HEK293 (cell line): ENCODE results near the gene RHPN2.
A peak's percentile ranks its signal among the peaks of the same experiment; 100 is the strongest.

ENCODE experiments used
- CTCF ChIA-PET: fragments of 350-600 bp; formaldehyde crosslinking; extraction: SDS; loops from one replicate; lab custom pipeline; 2021; ENCODE audit warnings: antibody characterized with exemption; lab: Yijun Ruan, JAX
- POLR2A ChIA-PET: fragments of 300-600 bp; formaldehyde crosslinking; extraction: SDS; loops from one replicate; lab custom pipeline; 2020; ENCODE audit warnings: antibody characterized with exemption, inconsistent platforms; lab: Yijun Ruan, JAX
- H3K27ac ChIP-seq: fragments of 200-500 bp; sonication (Bioruptor generic); 2 replicates; pipeline ENCODE4 v1.5.1; 2014; ENCODE audit warnings: low read depth, low read length, control low read depth, inconsistent platforms; ENCODE audit errors: extremely low read depth
- H3K36me3 ChIP-seq, 2 experiments: fragments of 200-500 bp in 1 of 2; sonication (Bioruptor generic) in 1 of 2; 1 replicate in 1 of 2; 2 replicates in 1 of 2; pipeline ENCODE4 v1.5.1; 2014 to 2017; ENCODE audit warnings: inconsistent platforms in 2 of 2, low read length in 2 of 2; ENCODE audit not compliant: control insufficient read depth in 2 of 2, insufficient read depth in 1 of 2
- H3K4me1 ChIP-seq: fragments of 200-500 bp; sonication (Bioruptor generic); 2 replicates; pipeline ENCODE4 v1.5.1; 2014; ENCODE audit warnings: mild to moderate bottlenecking, low read length, inconsistent platforms; ENCODE audit not compliant: control insufficient read depth, insufficient read depth
- H3K4me3 ChIP-seq: 2 replicates; pipeline ENCODE4 v1.5.1; 2011; ENCODE audit warnings: low read depth, mild to moderate bottlenecking, control low read depth, low read length, moderate library complexity
- H3K9me3 ChIP-seq: fragments of 200-500 bp; sonication (Bioruptor generic); 2 replicates; pipeline ENCODE4 v1.5.1; 2014; ENCODE audit warnings: low read depth, low read length, inconsistent platforms; ENCODE audit not compliant: control insufficient read depth, insufficient read depth
- FEZF1 ChIP-seq: fragments of 450-650 bp; formaldehyde crosslinking; IDR thresholded peaks from 2 replicates; pipeline ENCODE4 v1.5.1; 2016; ENCODE audit warnings: missing biosample characterization, missing genetic modification characterization
- GFI1B ChIP-seq: fragments of 450-650 bp; formaldehyde crosslinking; IDR thresholded peaks from 2 replicates; pipeline ENCODE4 v1.5.1; 2016; ENCODE audit warnings: missing biosample characterization, missing genetic modification characterization
- OVOL3 ChIP-seq: fragments of 450-650 bp; formaldehyde crosslinking; IDR thresholded peaks from 2 replicates; pipeline ENCODE4 v1.5.1; 2016; ENCODE audit warnings: missing biosample characterization, missing genetic modification characterization
- PRDM1 ChIP-seq: fragments of 450-650 bp; formaldehyde crosslinking; IDR thresholded peaks from 2 replicates; pipeline ENCODE4; 2016; ENCODE audit warnings: missing biosample characterization, missing genetic modification characterization
- SCRT1 ChIP-seq: fragments of 450-650 bp; formaldehyde crosslinking; IDR thresholded peaks from 2 replicates; pipeline ENCODE4 v1.5.1; 2016; ENCODE audit warnings: missing biosample characterization, missing genetic modification characterization, borderline replicate concordance
- SCRT2 ChIP-seq: fragments of 450-650 bp; formaldehyde crosslinking; IDR thresholded peaks from 2 replicates; pipeline ENCODE4 v1.5.1; 2016; ENCODE audit warnings: missing biosample characterization, missing genetic modification characterization
- ZBTB1 ChIP-seq: fragments of 450-650 bp; formaldehyde crosslinking; IDR thresholded peaks from 2 replicates; pipeline ENCODE4 v1.5.1; 2016; ENCODE audit warnings: missing biosample characterization, missing genetic modification characterization
- ZBTB21 ChIP-seq: fragments of 450-650 bp; formaldehyde crosslinking; IDR thresholded peaks from 2 replicates; pipeline ENCODE4 v1.5.1; 2017; ENCODE audit warnings: missing biosample characterization, missing genetic modification characterization
- ZNF16 ChIP-seq: fragments of 450-650 bp; formaldehyde crosslinking; IDR thresholded peaks from 2 replicates; pipeline ENCODE4 v1.5.1; 2016; ENCODE audit warnings: low read depth, missing biosample characterization, missing genetic modification characterization
- ZNF175 ChIP-seq: fragments of 450-650 bp; formaldehyde crosslinking; IDR thresholded peaks from 2 replicates; pipeline ENCODE4 v1.5.1; 2016; ENCODE audit warnings: missing biosample characterization, missing genetic modification characterization
- ZNF555 ChIP-seq: fragments of 450-650 bp; formaldehyde crosslinking; conservative IDR thresholded peaks from 2 replicates; pipeline ENCODE4 v1.5.1; 2017; ENCODE audit warnings: missing biosample characterization, mild to moderate bottlenecking, missing genetic modification characterization, inconsistent platforms
- ZNF561 ChIP-seq: fragments of 450-650 bp; IDR thresholded peaks from 2 replicates; pipeline ENCODE4 v1.5.1; 2018; ENCODE audit warnings: missing biosample characterization, missing genetic modification characterization, borderline replicate concordance
- ZNF621 ChIP-seq: fragments of 450-650 bp; formaldehyde crosslinking; IDR thresholded peaks from 2 replicates; pipeline ENCODE4 v1.5.1; 2017; ENCODE audit warnings: missing biosample characterization, missing genetic modification characterization
- ZNF629 ChIP-seq: fragments of 450-650 bp; formaldehyde crosslinking; IDR thresholded peaks from 2 replicates; pipeline ENCODE4 v1.5.1; 2017; ENCODE audit warnings: missing biosample characterization, missing genetic modification characterization
- TF ChIP-seq, protein P1 (sequence below): fragments of 450-650 bp; formaldehyde crosslinking; IDR thresholded peaks from 2 replicates; pipeline ENCODE4 v1.5.1; 2017; ENCODE audit warnings: missing biosample characterization, missing genetic modification characterization
- TF ChIP-seq, protein P2 (sequence below): fragments of 450-650 bp; formaldehyde crosslinking; IDR thresholded peaks from 2 replicates; pipeline ENCODE4 v1.5.1; 2016; ENCODE audit warnings: missing biosample characterization, missing genetic modification characterization, low read depth

Gene RHPN2

DNA sequence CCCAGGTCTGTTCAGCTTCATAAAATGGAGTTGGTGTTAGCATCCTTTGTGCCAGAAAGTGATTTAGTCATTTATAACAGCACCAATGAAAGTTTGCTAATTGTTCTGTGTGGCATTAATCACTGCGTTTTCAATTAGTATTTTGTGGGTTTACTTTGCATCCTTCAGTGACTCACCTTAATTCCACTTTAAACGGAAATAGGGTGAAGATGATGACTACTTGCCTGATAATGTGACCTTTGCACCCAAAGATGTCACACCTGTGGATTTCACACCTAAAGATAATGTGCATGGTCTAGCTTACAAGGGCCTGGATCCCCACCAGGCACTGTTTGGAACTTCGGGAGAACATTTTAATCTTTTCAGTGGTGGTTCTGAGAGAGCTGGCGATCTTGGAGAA lies 31.3 kb upstream of the RHPN2 start:
- peaks cover 68 to 97% of the 10 kb centered on the region in 2 experiments for H3K36me3 ChIP-seq
- no peaks in the 10 kb centered on the region for H3K4me1 ChIP-seq
- ChIA-PET CTCF (interaction anchor here (0.6 to 1.9 kb wide), 4 partner anchors 29 to 406 kb away, joined by 3 to 6 read pairs (median 6); no protein-coding TSS in a partner anchor), POLR2A (interaction anchor here (0.5 to 1.0 kb wide), 2 partner anchors 16 to 21 kb away, joined by 3 to 4 read pairs; no protein-coding TSS in a partner anchor)
- H3K4me3 ChIP-seq = no peak overlapping the region
- no peak overlapping the region for H3K27ac ChIP-seq
- no peaks in the 10 kb centered on the region for H3K9me3 ChIP-seq
- TF ChIP-seq SCRT1 (tag by site-specific recombination) (peak; percentile 46; the same call in 1 of the 2 replicates), ZNF621 (tag by site-specific recombination) (no peak), SCRT2 (tag by site-specific recombination) (peak; percentile 48; the same call in 1 of the 2 replicates)

DNA sequence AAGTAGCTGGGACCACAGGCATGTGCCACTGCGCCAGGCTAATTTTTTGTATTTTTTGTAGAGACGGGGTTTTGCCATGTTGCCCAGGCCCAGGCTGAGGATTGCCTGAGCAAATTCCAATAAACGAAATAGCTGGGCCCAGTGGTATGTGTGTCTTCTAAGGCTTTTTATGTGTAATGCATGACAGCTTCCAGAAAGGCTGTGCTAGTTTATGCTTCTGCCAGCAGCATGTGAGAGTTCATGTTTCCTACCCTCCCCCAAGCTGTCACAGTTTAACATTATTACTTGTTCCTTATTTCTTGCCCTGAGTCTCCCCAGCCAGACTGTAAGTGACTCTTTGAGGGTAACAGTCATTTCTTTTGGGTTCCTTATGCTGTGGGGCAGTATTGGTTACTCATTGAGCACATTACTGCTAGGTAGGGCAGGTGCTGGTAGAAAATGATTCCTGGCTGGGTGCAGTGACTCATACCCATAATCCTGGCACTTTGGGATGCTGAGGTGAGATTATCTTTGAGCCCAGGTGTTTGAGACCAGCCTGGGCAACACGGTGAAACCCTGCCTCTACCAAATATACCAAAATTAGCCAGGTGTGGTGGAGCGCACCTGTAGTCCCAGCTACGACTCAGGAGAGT lies 29.9 kb upstream of the RHPN2 start:
- Histone ChIP-seq H3K27ac (0 out of 2 replicates have a peak overlapping the region, but pooled peaks have one; percentile 49), H3K4me3 (no peak overlapping the region), H3K4me1 (no peaks in the 10 kb centered on the region), H3K36me3 (peaks cover 74 to 97% of the 10 kb centered on the region in 2 experiments), H3K9me3 (no peaks in the 10 kb centered on the region)
- ChIA-PET POLR2A (interaction anchor here (0.7 kb wide), 2 partner anchors 59 to 1460 kb away, joined by 3 to 4 read pairs; no protein-coding TSS in a partner anchor), CTCF (interaction anchor here (0.5 to 1.9 kb wide), 2 partner anchors 25 to 90 kb away, joined by 4 to 5 read pairs; no protein-coding TSS in a partner anchor)
- TF ChIP-seq ZBTB1 (no peak), ZNF555 (no peak), GFI1B (tag by site-specific recombination) (no peak), ZNF16 (tag by site-specific recombination) (no peak), PRDM1 (tag by site-specific recombination) (no peak)
- TF ChIP-seq, protein P1, sequence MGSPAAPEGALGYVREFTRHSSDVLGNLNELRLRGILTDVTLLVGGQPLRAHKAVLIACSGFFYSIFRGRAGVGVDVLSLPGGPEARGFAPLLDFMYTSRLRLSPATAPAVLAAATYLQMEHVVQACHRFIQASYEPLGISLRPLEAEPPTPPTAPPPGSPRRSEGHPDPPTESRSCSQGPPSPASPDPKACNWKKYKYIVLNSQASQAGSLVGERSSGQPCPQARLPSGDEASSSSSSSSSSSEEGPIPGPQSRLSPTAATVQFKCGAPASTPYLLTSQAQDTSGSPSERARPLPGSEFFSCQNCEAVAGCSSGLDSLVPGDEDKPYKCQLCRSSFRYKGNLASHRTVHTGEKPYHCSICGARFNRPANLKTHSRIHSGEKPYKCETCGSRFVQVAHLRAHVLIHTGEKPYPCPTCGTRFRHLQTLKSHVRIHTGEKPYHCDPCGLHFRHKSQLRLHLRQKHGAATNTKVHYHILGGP (tag by site-specific recombination) = no peak

DNA sequence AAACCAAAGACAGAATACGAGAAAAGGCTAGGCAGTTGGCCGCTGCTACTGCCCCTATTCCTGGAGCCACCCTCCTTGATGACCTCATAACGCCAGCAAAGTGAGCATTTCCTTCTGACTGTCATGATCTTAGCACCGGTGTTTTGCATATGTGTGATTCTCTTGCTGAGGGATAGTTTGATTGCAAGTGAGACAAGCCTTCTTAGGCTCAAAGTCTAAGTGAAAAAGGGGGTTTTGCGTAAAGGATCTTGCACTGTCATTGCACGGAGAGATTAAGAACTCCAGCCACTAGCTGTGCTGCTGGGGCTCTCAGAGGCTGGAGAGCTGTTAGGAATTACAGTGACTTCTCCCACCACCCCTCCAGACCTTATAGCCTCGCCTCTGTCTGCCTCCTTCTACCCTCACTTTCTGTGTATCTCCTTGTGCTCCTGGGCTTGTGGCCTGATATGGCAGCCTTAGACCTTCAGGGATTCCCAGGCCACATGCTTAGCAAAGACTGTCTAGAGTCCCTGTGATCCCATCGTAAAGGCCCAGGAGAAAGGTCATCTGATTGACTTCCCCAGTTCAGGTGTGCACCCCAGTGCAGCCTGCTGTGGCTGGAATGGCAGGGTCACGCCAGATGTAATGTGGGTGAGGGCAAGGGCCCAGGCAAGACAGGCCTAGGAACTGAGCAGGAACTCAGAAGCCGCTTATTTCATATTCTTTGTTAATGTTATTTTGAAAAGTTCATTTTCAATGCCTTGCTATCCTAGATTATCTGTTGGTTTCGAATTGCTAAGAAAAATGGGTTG lies 28.9 kb upstream of the RHPN2 start:
- TF ChIP-seq ZNF561 (tag by site-specific recombination) (no peak), ZNF175 (tag by site-specific recombination) (no peak), FEZF1 (peak; percentile 33)
- TF ChIP-seq, all 188 proteins: peak for 1
- CTCF ChIA-PET = interaction anchor here (0.8 kb wide), 1 partner anchor 32 kb away, joined by 4 read pairs; no protein-coding TSS in a partner anchor
- peak overlapping the region; percentile 49; the same call in 1 of the 2 replicates for H3K27ac ChIP-seq
- peaks cover 78 to 98% of the 10 kb centered on the region in 2 experiments for H3K36me3 ChIP-seq
- H3K9me3 ChIP-seq = no peaks in the 10 kb centered on the region; the same call in 1 of the 2 replicates
- H3K4me3 ChIP-seq = no peak overlapping the region
- no peaks in the 10 kb centered on the region for H3K4me1 ChIP-seq
- POLR2A ChIA-PET = no interaction called here

DNA sequence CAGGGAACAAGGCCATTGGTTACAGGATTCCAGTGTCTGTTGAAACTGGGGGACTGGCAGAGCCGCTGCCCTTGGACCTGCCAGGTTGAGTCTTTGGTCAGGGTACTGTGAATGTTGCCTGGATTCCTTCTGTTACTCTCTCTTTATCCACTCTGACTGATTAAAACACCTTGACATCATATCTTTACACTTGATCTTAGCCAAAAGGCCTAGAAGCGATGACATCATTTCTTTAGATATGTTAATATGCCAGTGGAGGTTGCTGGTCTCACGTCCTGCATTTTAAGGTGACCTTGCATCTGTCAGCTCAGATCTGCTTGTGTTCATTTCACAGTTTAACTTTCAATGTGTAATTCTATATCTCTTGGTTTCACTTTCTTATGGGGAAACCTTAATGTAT lies 25.5 kb upstream of the RHPN2 start:
- Histone ChIP-seq H3K36me3 (peaks cover 55 to 87% of the 10 kb centered on the region in 2 experiments), H3K27ac (no peak overlapping the region), H3K9me3 (no peaks in the 10 kb centered on the region; the same call in 1 of the 2 replicates), H3K4me3 (no peak overlapping the region), H3K4me1 (peaks cover 3% of the 10 kb centered on the region; the same call in 1 of the 2 replicates)
- ChIA-PET CTCF (interaction anchor here (0.6 to 1.7 kb wide), 4 partner anchors 17 to 114 kb away, joined by 4 to 8 read pairs (median 6); no protein-coding TSS in a partner anchor), POLR2A (interaction anchor here (0.6 to 1.1 kb wide), 3 partner anchors 9 to 119 kb away, joined by 3 read pairs; partner anchors contain the start of genes CEP89 and GPATCH1)
- peak; percentile 70 for TF ChIP-seq ZNF629 (tag by site-specific recombination)
- TF ChIP-seq, protein P2, sequence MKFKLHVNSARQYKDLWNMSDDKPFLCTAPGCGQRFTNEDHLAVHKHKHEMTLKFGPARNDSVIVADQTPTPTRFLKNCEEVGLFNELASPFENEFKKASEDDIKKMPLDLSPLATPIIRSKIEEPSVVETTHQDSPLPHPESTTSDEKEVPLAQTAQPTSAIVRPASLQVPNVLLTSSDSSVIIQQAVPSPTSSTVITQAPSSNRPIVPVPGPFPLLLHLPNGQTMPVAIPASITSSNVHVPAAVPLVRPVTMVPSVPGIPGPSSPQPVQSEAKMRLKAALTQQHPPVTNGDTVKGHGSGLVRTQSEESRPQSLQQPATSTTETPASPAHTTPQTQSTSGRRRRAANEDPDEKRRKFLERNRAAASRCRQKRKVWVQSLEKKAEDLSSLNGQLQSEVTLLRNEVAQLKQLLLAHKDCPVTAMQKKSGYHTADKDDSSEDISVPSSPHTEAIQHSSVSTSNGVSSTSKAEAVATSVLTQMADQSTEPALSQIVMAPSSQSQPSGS = peak; percentile 96
- TF ChIP-seq PRDM1 (tag by site-specific recombination) = peak; percentile 68
- TF ChIP-seq FEZF1 = peak; percentile 34; the same call in 1 of the 2 replicates
- no peak for TF ChIP-seq OVOL3 (tag by site-specific recombination)
- TF ChIP-seq ZBTB21 (tag by site-specific recombination) = peak; percentile 72
